ENCODE results near the gene RAE1.
"Not testable (repeated sequence)": the region's sequence is repeated elsewhere in the genome, so short reads cannot be mapped to it uniquely, and the experiment has no call there.

Gene RAE1

GRCh38 chr20:57417051-57417689 is 66.1 kb downstream of the RAE1 start:
- DNase-seq (ENCODE audit: low spot score), result no peak
- TF ChIP-seq CTCF (IDR thresholded peaks at IDR 0.05; ENCODE audit: extremely low read depth, insufficient read depth, missing control alignments), result no peak
- in situ Hi-C loops (cut with MboI; ENCODE audit: low pct_unique_long_range_greater_than_20kb, low sequenced_read_pairs, unreplicated experiment), result no loop called here

- no peak for TF ChIP-seq CTCF (IDR thresholded peaks at IDR 0.05; ENCODE audit: extremely low read depth, insufficient read depth, missing control alignments)
- in situ Hi-C loops (cut with MboI; ENCODE audit: low pct_unique_long_range_greater_than_20kb, low sequenced_read_pairs, unreplicated experiment), result no loop called here
- no peak for DNase-seq (ENCODE audit: low spot score)
These were observed 67.0 kb downstream of the RAE1 start for GRCh38 chr20:57417830-57418780.

- DNase-seq (ENCODE audit: low spot score); in situ Hi-C loops (cut with MboI; ENCODE audit: low pct_unique_long_range_greater_than_20kb, low sequenced_read_pairs, unreplicated experiment): not testable (repeated sequence)
These were observed 68.4 kb downstream of the RAE1 start for GRCh38 chr20:57419479-57419878.

GRCh38 chr20:57420571-57421252 is 69.7 kb downstream of the RAE1 start:
- in situ Hi-C loops (cut with MboI; ENCODE audit: low pct_unique_long_range_greater_than_20kb, low sequenced_read_pairs, unreplicated experiment), result no loop called here
- DNase-seq (ENCODE audit: low spot score), result no peak
- TF ChIP-seq CTCF (IDR thresholded peaks at IDR 0.05; ENCODE audit: extremely low read depth, insufficient read depth, missing control alignments), result no peak

DNA sequence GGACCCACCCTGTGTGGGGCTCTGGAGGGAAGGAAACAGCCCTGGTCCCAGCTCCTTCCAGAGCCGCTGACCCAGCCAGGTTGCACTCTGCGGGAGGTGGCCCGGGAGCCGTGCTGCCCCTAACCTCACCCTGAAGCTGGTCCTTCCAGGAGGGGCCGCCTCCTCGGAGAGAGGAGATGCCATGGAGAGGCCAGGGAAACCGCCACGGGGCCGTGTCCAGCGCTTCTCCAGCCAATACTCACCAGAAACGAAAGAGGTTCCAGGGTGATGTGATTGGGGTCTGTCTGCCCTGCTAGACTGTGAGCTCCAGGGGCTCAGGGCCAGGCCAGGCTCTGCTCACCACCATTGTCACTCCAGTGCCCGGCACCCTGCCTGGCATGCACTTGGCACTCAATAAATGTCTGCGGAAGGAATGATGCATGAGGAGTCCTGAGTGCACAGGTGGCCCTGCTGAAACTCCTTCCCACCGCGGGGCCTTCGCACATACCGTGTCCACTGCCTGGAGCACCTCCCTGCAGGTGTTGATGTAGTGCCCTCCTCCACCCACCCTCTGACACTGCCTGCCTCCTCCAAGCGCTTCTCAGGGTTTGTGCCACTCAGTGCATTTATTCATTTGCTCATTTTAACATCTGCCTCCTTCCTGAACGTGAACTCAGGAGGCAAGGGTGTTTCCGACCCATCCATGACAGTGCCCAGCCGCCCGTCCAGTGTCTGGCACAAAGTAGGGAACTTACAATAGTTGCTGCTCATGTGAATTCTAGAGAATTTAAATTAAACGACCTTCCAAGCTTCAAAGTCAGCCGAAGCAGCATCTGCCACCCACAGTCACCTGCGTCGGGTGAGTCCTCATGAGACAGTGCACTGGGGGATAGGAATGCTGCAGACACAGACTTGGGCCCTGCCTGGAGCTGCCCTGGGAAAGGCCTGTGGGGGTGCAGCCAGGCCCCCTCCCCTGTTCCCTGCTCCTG is 70.5 kb downstream of the RAE1 start:
- no peak for DNase-seq (ENCODE audit: low spot score)
- no peak for TF ChIP-seq CTCF (IDR thresholded peaks at IDR 0.05; ENCODE audit: extremely low read depth, insufficient read depth, missing control alignments)
- in situ Hi-C loops (cut with MboI; ENCODE audit: low pct_unique_long_range_greater_than_20kb, low sequenced_read_pairs, unreplicated experiment), result no loop called here

- in situ Hi-C loops (cut with MboI; ENCODE audit: low pct_unique_long_range_greater_than_20kb, low sequenced_read_pairs, unreplicated experiment), result no loop called here
- no peak for DNase-seq (ENCODE audit: low spot score)
- TF ChIP-seq CTCF (IDR thresholded peaks at IDR 0.05; ENCODE audit: extremely low read depth, insufficient read depth, missing control alignments), result no peak
These were observed 71.2 kb downstream of the RAE1 start for GRCh38 chr20:57422254-57422653.

All from GM13977 (cell line).